Hepatic stellate cell (primary cell): Measurements from ENCODE around the gene NUDT1.

Source experiments
- DNase-seq: peaks from one replicate; pipeline ENCODE4 v3.0.0; 2011; ENCODE audit warnings: low spot score

Gene NUDT1

GRCh38 chr7:2224491-2224928 lies 17.5 kb upstream of the NUDT1 start:
- DNase-seq: no peak

DNA sequence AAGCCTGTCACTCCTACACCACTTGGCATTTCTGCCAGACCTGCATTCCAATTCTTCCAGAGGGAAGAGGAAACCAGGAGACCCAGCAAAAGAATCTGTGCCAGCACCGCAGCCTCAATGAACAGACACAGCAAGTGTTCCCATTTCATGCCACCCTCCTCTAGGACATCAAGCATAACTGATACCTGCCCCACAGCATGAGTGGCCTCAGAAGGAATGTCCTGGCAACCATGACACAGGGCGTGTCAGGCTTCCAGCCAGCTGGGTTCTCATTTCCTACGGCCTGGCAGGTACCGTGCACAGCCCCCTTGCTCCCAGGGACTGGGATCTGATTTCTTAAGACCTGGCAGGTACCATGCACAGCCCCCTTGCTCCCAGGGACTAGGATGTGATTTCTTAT lies 17.1 kb upstream of the NUDT1 start:
- no peak for DNase-seq

DNA sequence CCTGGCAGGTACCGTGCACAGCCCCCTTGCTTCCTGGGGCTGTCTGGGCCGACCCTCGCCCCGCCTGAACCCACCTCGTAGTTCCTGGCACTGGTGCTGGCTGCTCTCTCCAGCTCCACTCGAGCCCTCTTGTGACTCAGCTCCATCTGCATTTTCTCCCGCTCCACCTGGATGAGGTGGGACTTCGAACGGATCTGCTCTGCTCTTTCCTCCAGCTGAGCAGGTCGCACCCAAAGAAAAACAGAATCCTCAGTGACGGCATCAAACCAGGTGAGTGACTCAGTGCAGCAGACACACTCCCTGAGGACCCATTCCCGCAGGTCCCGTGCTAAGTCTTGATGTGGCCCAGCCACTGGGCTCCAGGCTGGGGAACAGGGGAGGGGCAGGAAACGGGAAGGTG lies 16.7 kb upstream of the NUDT1 start:
- no peak for DNase-seq

DNA sequence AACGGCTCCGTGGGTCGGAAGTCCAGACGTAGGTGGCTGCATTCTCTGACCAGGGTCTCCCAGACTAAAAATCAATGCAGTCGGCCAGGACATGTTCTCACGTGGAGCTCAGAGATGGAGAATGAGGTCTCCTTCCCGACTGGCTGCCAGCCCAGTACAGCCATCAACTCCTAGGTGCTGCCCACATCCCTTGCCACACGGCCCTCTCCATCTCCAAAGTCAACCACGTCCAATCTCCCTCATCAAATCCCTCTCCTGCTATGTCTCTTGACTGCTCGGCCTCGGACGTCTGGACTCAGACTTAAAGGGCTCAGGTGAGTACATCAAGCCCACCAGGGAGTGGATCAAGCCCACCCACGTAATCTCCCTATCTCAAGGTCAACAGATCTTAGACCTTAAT lies 16.2 kb upstream of the NUDT1 start:
- DNase-seq: no peak

GRCh38 chr7:2227699-2228098 lies 14.3 kb upstream of the NUDT1 start:
- DNase-seq: no peak

- DNase-seq: no peak
Observed at GRCh38 chr7:2228921-2229320, 13.1 kb upstream of the NUDT1 start.

DNA sequence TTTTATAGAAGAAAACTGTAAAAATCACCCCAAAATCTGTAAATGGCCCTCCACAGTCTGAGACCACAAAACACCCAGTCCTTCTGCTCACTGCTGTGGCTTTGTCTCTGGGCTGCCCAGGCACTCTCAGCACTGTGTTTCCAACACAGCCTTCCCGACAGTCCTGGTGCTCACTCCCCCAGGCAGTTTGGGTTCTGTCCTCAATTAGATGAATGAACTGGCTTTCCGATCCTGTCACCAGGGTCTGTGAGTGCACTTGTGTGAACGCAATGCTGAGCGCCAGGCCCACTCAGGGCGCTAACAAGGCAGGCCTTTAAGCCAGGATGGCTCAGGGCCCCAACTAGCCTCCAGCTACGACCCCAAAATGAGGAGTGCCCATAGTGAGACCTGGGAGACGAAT lies 12.6 kb upstream of the NUDT1 start:
- DNase-seq: no peak

GRCh38 chr7:2230226-2230625 lies 11.8 kb upstream of the NUDT1 start:
- DNase-seq: no peak

- DNase-seq: no peak
Observed at GRCh38 chr7:2230882-2231281, 11.1 kb upstream of the NUDT1 start.

DNA sequence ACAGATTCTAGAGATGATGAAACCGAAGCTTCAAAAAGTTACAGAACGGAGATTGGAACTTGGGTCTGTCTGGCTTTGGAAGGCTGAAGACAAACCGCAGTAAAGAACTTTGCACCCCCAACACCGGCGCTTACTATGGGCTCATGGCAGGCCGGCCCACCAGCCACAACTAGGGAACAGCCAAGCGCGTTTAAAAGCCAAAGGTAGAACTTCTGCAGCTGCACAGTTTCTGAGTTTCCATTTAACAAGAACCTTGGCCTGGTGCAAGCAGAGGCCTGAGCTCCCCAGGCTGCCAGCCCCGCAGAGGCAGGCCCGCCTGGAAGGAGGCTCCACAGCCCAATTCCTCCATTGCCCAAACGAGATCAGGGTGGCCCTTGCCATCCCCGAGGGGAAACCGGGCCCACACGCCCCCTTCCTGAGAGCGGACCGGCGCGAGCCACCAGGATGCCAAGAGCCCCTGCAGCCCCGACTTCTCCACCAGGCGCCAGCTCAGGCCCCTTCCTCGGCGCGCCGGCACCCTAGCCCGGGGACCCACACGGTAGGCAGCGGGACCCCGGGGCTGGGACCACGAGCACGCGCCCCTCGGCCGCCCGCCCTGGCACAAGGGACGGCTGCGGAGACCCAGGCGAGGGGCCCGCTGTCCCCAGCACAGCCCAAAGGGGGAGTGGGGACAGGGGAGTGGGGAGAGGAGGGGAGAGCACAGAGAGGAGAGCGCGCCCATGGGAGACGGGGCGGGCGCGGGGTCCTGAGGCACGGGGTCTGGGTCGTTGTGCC lies 9.8 kb upstream of the NUDT1 start:
- peak; percentile 51 for DNase-seq

DNA sequence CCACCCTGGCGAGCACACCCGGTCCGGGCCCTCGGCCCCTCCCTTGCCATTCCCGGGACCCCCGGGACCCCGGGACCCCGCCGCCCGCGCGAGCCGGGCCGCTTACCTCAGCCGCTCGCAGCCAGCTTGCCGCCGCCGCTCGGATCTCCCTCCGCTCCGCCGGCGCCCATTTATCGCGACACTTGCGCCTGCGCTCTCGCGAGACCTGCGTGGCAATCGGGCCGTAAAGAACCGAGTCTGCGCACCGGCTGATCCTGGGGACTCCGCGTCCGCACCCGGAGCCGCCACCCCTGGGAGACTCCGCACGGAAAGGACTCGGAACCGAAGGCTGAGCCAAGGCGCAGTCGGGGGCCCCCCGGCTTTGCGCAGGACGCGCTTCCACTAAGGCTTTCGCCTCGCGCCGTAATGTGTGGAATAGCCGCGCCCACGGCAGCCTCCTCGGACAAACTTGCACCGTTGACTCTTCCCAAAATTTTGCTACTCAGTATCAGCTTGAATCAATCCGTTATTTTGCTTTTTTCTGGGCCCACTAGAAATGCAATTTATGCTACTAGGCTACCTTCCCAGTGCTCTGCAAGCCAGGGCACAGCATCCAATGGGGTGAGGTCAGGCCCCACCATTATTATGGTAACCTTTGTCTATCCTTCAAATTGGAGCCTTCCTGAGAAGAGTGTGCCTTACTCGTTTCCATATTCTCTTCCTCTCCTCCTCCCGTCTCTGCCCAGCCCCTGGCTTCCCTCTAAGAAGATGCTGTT lies 9.1 kb upstream of the NUDT1 start, which contains the start of gene MAD1L1:
Gene MAD1L1, minus strand, starts transcription at position 180 of the 755 bp plus-strand sequence. CDS start 2,812 bp downstream, outside the sequence.
- DNase-seq: peak; percentile 96

GRCh38 chr7:2233926-2234325 lies 8.1 kb upstream of the NUDT1 start:
- DNase-seq: no peak

- DNase-seq: no peak
Observed at GRCh38 chr7:2237109-2237602, 4.9 kb upstream of the NUDT1 start.

DNA sequence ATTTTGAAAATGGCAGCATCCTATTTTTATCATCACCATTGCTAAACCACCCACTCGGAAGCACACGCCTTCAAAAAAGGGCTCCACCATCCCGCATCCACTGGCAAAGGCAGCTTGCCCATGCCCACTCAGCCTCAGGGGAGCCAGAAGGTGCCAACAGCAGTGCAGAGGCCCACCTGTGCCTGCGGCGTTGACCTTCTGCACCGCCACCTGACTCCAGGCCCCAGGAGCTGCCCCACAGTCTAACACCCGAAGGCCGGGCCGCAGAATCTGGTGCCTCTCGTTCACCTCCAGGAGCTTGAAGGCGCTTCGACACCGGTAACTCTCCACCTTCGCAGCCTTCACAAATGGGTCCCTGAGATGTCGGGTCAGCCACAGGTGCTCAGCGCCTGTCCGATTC lies 2.8 kb upstream of the NUDT1 start:
- DNase-seq: no peak

DNA sequence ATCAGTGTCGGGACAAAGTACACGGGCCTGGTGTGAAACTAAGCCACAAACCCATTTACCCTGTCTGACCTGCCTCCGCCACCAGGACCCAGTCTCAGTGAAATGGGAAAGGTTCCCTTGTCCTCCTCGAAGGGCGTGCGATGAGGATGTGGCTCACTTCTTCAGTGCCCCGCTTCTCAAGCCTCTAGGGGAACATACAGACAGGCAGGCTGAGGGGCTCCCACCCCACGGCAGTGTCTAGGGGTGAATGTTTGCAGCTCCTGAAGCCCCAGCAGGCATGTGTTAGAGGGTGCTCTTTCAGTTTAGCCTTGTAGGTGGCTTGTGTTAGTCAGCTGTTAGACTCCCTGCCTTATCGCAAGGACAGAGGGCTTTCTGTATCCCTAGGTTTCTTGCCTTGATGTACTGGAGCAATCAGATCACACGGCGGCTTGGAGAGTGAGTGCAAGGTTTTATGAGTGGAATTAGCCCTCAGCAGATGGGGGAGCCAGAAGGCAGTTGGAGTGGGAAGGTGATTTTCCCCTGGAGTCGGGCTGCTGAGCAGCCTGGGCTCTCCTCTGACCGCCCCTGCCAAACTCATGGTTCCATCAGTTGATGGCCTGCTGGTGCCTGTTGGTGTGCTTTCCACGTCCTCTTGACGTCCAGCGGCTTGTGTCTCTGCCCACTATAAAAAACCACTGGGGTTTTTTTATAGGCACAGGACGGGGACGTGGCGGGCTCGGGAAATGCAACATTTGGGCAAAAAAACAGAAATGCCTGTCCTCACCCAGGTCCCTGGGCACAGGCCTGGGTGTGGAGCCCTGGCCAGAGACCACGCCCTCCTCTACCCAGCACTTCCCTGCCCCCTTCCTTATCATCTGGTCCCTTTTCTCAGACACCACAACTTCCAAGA lies 759 bp downstream of the NUDT1 start:
- peak; percentile 51 for DNase-seq

DNA sequence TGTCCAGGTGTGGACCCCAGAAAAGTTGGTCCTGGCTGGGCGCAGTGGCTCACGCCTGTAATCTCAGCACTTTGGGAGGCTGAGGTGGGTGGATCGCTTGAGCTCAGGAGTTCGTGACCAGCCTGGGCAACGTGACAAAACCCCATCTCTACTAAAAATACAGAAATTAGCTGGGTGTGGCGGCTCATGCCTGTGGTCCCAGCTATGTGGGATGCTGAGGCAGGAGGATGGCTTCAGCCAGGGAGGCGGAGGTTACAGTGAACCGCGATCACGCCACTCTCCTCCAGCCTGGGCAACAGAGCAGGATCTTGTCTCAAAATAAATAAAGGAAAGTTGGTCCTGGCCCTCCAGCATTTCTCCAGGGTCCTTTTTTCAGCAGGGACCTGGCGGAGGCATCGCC lies 1.4 kb downstream of the NUDT1 start:
- no peak for DNase-seq

- DNase-seq: no peak
Observed at GRCh38 chr7:2244404-2244995, 2.5 kb downstream of the NUDT1 start.

DNA sequence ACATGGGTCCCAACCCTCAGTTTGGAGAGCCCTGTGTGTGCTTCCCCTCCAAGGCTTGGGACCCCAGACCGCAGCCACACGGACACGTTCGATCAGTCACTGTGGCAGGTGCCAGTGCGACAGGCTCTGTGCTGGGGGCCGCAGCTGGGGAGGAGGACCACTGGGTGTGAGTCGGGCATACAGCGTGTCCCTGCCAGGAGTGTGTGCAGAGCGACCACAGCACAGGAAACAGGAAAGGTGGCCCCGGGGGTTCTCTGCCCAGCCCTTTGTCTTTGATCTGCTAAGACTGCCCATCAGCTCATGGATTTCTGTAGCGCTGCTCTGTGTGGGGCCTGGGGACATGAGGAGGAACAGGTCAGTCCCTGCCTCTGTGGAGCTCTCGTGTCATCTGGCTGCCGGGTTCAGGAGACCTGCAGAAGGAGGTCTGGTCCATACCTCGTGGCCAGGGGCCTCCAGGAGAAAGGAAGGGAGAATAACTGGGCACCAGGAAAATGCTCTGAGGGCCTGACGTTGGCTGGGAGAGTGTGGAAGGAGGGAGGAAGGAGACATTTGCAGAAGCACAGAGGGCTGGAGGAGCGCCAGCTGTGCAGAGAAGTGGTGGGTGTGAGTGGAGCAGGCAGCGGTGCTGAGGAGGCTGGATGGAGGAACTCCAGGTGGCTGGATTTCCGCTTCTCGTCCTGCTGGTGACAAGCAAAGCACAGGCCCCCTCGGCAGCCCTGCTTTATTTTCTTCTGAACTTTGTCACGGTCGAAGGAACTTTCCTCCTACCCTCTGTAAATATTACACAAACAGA lies 4.1 kb downstream of the NUDT1 start:
- no peak for DNase-seq

DNA sequence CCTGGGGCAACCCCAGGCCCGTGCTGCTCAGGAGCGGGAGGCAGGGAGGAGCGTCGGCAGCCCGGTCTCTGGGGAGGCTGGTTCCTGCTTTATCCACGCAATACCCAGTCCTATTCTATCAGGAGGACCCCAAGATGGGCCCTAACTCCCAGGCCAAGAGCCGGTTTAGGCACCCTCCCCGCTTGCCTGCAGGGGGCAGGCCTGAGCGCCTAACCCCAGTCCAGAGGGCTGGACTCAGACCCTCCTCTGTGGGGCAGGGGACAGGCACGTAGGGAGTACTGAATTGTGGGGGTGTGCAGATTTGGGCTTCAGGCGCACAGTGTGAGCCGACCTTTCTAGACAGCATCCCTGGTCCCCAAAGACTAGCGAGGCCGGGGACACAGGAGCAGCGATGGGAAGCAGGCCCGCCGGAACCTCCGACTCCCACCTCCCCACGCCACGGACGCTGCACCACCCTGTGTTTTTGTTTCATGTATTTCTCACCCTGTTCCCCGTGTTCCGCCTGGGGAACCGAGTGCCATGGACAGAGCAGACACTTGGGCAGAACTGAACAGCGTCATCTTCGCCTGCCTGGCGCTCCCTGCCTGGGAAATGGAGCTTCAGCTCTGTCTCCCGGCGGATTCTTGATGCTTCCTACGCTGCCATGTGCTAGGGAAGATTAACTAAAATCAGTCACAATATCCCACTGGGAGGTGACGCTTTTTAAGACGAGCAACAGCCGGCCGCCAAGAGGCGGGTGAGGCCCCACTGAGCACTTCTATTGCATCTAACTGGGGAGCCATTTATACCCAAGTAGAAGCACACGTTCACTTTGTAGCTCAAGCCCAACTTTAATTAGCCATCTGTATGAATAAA lies 5.3 kb downstream of the NUDT1 start:
- peak; percentile 54 for DNase-seq
